ENCODE measurements around the gene PPM1D.

PPM1D gene

GRCh38 chr17:60677308-60678117 lies 77.5 kb downstream of the PPM1D start, which contains the start of gene BCAS3 (continued):
- 0 out of 2 replicates have a peak, but pooled peaks have one; percentile 34 for TF ChIP-seq MYNN (tag by site-specific recombination; IDR thresholded peaks at IDR 0.05; ENCODE audit: borderline replicate concordance)
- TF ChIP-seq ZSCAN23 (tag by site-specific recombination; IDR thresholded peaks at IDR 0.05) = no peak
- peak; percentile 49 for TF ChIP-seq ZFHX2 (tag by site-specific recombination; conservative IDR thresholded peaks at IDR 0.05)
- no peak for TF ChIP-seq HOXD13 (CRISPR knock-in tag; IDR thresholded peaks at IDR 0.05; ENCODE audit: borderline replicate concordance)
- TF ChIP-seq ZNF837 (tag by site-specific recombination; IDR thresholded peaks at IDR 0.05) = no peak
- TF ChIP-seq RBAK (tag by site-specific recombination; IDR thresholded peaks at IDR 0.05) = no peak
- TF ChIP-seq ZNF138 (tag by site-specific recombination; IDR thresholded peaks at IDR 0.05; ENCODE audit: borderline replicate concordance) = no peak
- TF ChIP-seq PRDM6 (tag by site-specific recombination; IDR thresholded peaks at IDR 0.05) = no peak
- no peak for TF ChIP-seq ZNF704 (tag by site-specific recombination; IDR thresholded peaks at IDR 0.05)
- peak; percentile 96 for TF ChIP-seq SP3 (tag by site-specific recombination; IDR thresholded peaks at IDR 0.05)
- TF ChIP-seq KLF9 (tag by site-specific recombination; IDR thresholded peaks at IDR 0.05; ENCODE audit: low read depth) = peak; percentile 57
- TF ChIP-seq SALL2 (tag by site-specific recombination; IDR thresholded peaks at IDR 0.05; ENCODE audit: borderline replicate concordance) = no peak
- TF ChIP-seq ZBTB1 (tag by site-specific recombination; IDR thresholded peaks at IDR 0.05) = no peak
- TF ChIP-seq ZNF23 (tag by site-specific recombination; IDR thresholded peaks at IDR 0.05; ENCODE audit: borderline replicate concordance) = no peak
- no peak for TF ChIP-seq ZNF558 (tag by site-specific recombination; IDR thresholded peaks at IDR 0.05)
- no peak for TF ChIP-seq KLF7 (tag by site-specific recombination; IDR thresholded peaks at IDR 0.05; ENCODE audit: borderline replicate concordance)
- no peak for TF ChIP-seq ZNF366 (tag by site-specific recombination; conservative IDR thresholded peaks at IDR 0.05)
- peak; percentile 54; the same call in 1 of the 2 replicates for TF ChIP-seq ZNF600 (tag by site-specific recombination; IDR thresholded peaks at IDR 0.05)
- no peak for TF ChIP-seq ZNF76 (tag by site-specific recombination; IDR thresholded peaks at IDR 0.05; ENCODE audit: borderline replicate concordance, low read depth)
- no peak for TF ChIP-seq ZFP41 (tag by site-specific recombination; IDR thresholded peaks at IDR 0.05; ENCODE audit: borderline replicate concordance)
- TF ChIP-seq ZNF48 (tag by site-specific recombination; IDR thresholded peaks at IDR 0.05) = no peak
- no peak for TF ChIP-seq ZNF202 (tag by site-specific recombination; IDR thresholded peaks at IDR 0.05; ENCODE audit: borderline replicate concordance)
- no peak; the same call in 1 of the 2 replicates for TF ChIP-seq ZBTB10 (tag by site-specific recombination; IDR thresholded peaks at IDR 0.05)
- TF ChIP-seq ZNF416 (tag by site-specific recombination; IDR thresholded peaks at IDR 0.05) = no peak
- TF ChIP-seq KLF17 (tag by site-specific recombination; IDR thresholded peaks at IDR 0.05) = peak; percentile 59; the same call in 1 of the 2 replicates
- peak; percentile 83 for TF ChIP-seq PRDM10 (tag by site-specific recombination; IDR thresholded peaks at IDR 0.05)
- no peak for TF ChIP-seq ZNF112 (tag by site-specific recombination; IDR thresholded peaks at IDR 0.05)
- no peak for TF ChIP-seq ZNF274 (IDR thresholded peaks at IDR 0.05; ENCODE audit: low read length)
- no peak for TF ChIP-seq ZNF274 (tag by site-specific recombination; IDR thresholded peaks at IDR 0.05; ENCODE audit: borderline replicate concordance)
- TF ChIP-seq ZNF785 (tag by site-specific recombination; IDR thresholded peaks at IDR 0.05) = no peak

Data from HEK293 (cell line).